Hematopoietic multipotent progenitor cell (in vitro differentiated cells): ENCODE results near the gene CACNA2D4. TPM values are rescaled to one million over a fixed set of nuclear protein-coding genes. Genes with fewer than 3 reads are reported as not detected.

Experiments used
- DNase-seq, 3 donors: peaks; one replicate each; pipeline ENCODE4 v3.0.0-alpha.2; 2011 to 2015; ENCODE audit warnings: low read depth in 2 of 3, low spot score in 2 of 3
- total RNA-seq: library from RNA; depleted of rRNA; stranded (reverse); fragments of >200 nt; gene quantifications from one replicate; pipeline ENCODE4 v1.2.3, GENCODE V29; 2012

CACNA2D4 gene
- total RNA-seq, 1 donor = 9.4 TPM

GRCh38 chr12:1935242-1935641, 16.8 kb upstream of the CACNA2D4 start:
- no peak for DNase-seq

- no peak for DNase-seq
These were observed 16.4 kb upstream of the CACNA2D4 start for GRCh38 chr12:1934831-1935230.

GRCh38 chr12:1934068-1934467, 15.6 kb upstream of the CACNA2D4 start:
- DNase-seq = no peak

GRCh38 chr12:1933342-1934051, 15.0 kb upstream of the CACNA2D4 start:
- DNase-seq = no peak

GRCh38 chr12:1932264-1932777, 13.9 kb upstream of the CACNA2D4 start:
- peak in 1 of 3 donors; percentile 54 for DNase-seq

- no peak for DNase-seq
These were observed 13.2 kb upstream of the CACNA2D4 start for GRCh38 chr12:1931642-1932041.

GRCh38 chr12:1930803-1931597, 12.5 kb upstream of the CACNA2D4 start:
- DNase-seq = no peak

GRCh38 chr12:1929985-1930802, 11.7 kb upstream of the CACNA2D4 start:
- no peak for DNase-seq

GRCh38 chr12:1929241-1929984, 11.0 kb upstream of the CACNA2D4 start:
- DNase-seq = no peak

- no peak for DNase-seq
These were observed 10.1 kb upstream of the CACNA2D4 start for GRCh38 chr12:1928439-1929121.

GRCh38 chr12:1927751-1928351, 9.4 kb upstream of the CACNA2D4 start:
- no peak for DNase-seq

GRCh38 chr12:1927051-1927680, 8.7 kb upstream of the CACNA2D4 start:
- no peak for DNase-seq

GRCh38 chr12:1926251-1926657, 7.8 kb upstream of the CACNA2D4 start:
- no peak for DNase-seq

GRCh38 chr12:1925684-1926006, 7.2 kb upstream of the CACNA2D4 start:
- no peak for DNase-seq

GRCh38 chr12:1924996-1925683, 6.7 kb upstream of the CACNA2D4 start:
- no peak for DNase-seq

- no peak for DNase-seq
These were observed 4.5 kb upstream of the CACNA2D4 start for GRCh38 chr12:1922985-1923384.

GRCh38 chr12:1922075-1922709, 3.7 kb upstream of the CACNA2D4 start:
- no peak for DNase-seq

- DNase-seq = peak in 2 of 3 donors; percentile 65 to 79
These were observed 2.5 kb upstream of the CACNA2D4 start for GRCh38 chr12:1920971-1921370.
